ENCODE measurements around the gene HPDL. TPM values are rescaled to one million over a fixed set of nuclear protein-coding genes. Genes with fewer than 3 reads are reported as not detected.

HPDL gene
- total RNA-seq, 4 donors from 2014 or later, result 0.88 to 24.8 (median 7.9) TPM

- no peaks in the 10 kb centered on the region for H3K36me3 ChIP-seq
- no peaks in the 10 kb centered on the region for H3K27me3 ChIP-seq
- no peak overlapping the region for H3K27ac ChIP-seq
- no peak overlapping the region for H3K4me3 ChIP-seq
- H3K9me3 ChIP-seq, result no peaks in the 10 kb centered on the region
- TF ChIP-seq, protein P1, sequence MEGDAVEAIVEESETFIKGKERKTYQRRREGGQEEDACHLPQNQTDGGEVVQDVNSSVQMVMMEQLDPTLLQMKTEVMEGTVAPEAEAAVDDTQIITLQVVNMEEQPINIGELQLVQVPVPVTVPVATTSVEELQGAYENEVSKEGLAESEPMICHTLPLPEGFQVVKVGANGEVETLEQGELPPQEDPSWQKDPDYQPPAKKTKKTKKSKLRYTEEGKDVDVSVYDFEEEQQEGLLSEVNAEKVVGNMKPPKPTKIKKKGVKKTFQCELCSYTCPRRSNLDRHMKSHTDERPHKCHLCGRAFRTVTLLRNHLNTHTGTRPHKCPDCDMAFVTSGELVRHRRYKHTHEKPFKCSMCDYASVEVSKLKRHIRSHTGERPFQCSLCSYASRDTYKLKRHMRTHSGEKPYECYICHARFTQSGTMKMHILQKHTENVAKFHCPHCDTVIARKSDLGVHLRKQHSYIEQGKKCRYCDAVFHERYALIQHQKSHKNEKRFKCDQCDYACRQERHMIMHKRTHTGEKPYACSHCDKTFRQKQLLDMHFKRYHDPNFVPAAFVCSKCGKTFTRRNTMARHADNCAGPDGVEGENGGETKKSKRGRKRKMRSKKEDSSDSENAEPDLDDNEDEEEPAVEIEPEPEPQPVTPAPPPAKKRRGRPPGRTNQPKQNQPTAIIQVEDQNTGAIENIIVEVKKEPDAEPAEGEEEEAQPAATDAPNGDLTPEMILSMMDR (IDR thresholded peaks at IDR 0.05), result no peak
- no peak for TF ChIP-seq POLR2A (IDR thresholded peaks at IDR 0.05)
- no peak for DNase-seq
- H3K4me1 ChIP-seq, result peaks cover 0 to 17% (median 0%) of the 10 kb centered on the region in 4 donors
Observed at GRCh38 chr1:45365051-45365450, 38.4 kb downstream of the HPDL start.

DNA sequence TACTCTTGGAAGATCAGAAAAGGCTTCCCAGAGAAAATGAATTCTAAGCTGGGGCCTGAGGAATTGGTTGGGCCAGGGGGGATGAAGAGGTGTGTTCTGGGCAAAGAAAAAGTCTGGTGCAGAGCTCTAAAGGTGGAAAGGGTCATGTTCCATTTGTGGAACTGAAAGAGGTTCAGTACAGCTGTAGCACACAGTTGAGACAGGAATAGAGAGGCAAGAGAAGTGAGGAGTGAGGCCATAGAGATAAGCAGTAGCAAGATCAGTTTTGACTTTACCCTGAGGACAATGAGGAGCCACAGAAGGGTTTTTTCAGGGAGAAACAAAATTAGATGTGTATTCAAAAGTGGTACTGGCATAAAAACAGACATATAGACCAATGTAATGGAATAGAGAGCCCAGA lies 43.9 kb downstream of the HPDL start:
- DNase-seq, result no peak
- TF ChIP-seq, protein P1 (IDR thresholded peaks at IDR 0.05), result no peak
- TF ChIP-seq POLR2A (IDR thresholded peaks at IDR 0.05), result no peak
- Histone ChIP-seq H3K27ac (no peak overlapping the region), H3K4me3 (no peak overlapping the region), H3K36me3 (no peaks in the 10 kb centered on the region), H3K9me3 (no peaks in the 10 kb centered on the region), H3K4me1 (no peaks in the 10 kb centered on the region), H3K27me3 (no peaks in the 10 kb centered on the region)

- no peaks in the 10 kb centered on the region for H3K36me3 ChIP-seq
- H3K4me1 ChIP-seq, result no peaks in the 10 kb centered on the region
- no peaks in the 10 kb centered on the region for H3K9me3 ChIP-seq
- H3K27ac ChIP-seq, result no peak overlapping the region
- TF ChIP-seq POLR2A (IDR thresholded peaks at IDR 0.05), result no peak
- TF ChIP-seq, protein P1 (IDR thresholded peaks at IDR 0.05), result no peak
- H3K27me3 ChIP-seq, result no peaks in the 10 kb centered on the region
- H3K4me3 ChIP-seq, result no peak overlapping the region
- no peak for DNase-seq
Observed at GRCh38 chr1:45373573-45373972, 46.9 kb downstream of the HPDL start.

DNA sequence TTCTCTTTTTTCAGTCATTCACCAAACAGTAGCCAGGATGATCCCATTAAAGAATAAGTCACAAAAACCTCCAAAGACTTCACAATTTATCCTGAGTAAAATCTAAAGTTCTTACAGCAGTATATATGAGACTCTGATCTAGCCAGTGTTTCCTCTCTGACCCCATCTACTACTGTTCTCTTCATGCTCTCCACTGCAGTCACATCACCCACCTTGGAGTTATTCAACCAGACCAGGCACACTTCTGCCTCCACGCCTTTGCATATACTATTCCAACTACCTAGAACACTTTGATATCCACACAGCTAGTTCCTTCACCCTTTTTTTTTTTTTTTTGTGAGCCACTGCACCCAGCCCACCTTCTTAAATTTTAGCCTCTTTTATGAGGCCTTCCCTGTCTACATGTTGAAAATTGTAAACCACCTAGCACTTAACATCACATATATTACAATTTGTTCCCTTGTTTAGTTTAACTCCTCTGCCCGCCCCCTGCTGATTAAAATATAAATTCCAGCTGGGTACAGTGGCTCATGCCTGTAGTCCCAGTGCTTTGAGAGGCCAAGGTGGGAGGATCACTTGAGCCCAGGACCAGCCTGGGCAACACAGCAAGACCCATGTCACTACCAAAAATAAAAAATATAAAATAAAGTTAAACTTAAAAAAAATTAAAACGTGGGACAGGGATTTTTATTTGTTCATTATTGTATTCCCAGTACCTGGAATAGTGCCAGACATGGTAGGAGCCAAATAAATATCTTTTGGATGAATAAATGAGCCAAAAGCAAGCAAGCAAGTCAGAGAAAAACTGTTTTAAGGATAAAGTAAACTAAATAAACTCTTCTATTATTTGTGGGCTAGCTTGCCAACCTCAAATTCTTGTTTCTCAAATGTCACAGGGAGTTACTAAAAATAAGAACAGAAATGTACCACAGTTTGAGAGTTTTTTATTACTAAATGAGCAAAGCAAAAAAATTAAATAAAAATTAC lies 48.7 kb downstream of the HPDL start:
- DNase-seq, result no peak
- Histone ChIP-seq H3K4me3 (no peak overlapping the region), H3K9me3 (no peaks in the 10 kb centered on the region), H3K4me1 (no peaks in the 10 kb centered on the region), H3K27ac (no peak overlapping the region), H3K36me3 (no peaks in the 10 kb centered on the region), H3K27me3 (no peaks in the 10 kb centered on the region)
- TF ChIP-seq POLR2A (IDR thresholded peaks at IDR 0.05), result no peak
- TF ChIP-seq, protein P1 (IDR thresholded peaks at IDR 0.05), result no peak

DNA sequence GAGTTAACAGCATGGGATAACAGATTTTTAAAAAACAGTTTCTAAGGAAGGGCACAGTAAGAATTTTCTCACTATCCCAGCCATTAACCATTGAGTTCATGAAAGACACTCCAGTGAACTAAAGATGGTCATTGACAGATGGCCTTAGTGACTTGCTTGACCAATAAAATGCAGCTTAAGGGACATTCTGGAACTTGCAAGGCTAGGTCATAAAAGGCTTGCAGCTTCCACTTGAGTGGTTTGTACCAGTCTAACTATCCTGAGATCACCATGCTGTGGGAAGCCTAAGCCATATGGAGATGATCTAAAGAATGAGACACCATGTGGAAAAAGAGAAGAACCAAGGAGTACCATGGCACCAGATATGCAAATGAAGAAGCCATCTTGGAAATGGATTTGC lies 51.5 kb downstream of the HPDL start:
- Histone ChIP-seq H3K27ac (no peak overlapping the region), H3K36me3 (no peaks in the 10 kb centered on the region), H3K4me1 (no peaks in the 10 kb centered on the region), H3K4me3 (no peak overlapping the region), H3K27me3 (no peaks in the 10 kb centered on the region), H3K9me3 (no peaks in the 10 kb centered on the region)
- no peak for TF ChIP-seq POLR2A (IDR thresholded peaks at IDR 0.05)
- no peak for DNase-seq

Other genes starting within 250 kb of the HPDL start
- 10 to 100 TPM in 3 of 4 donors, 1 to 10 TPM in 1; 8.3 to 16.5 (median 13.4) TPM for gene ZSWIM5, start 120.3 kb upstream of the HPDL start, total RNA-seq
- 10 to 100 TPM in 2 of 4 donors, 1 to 10 TPM in 2; 8.8 to 16.4 (median 11.3) TPM for gene TOE1, start 13.3 kb downstream of the HPDL start, total RNA-seq
- gene MUTYH, start 13.5 kb downstream of the HPDL start, total RNA-seq, result 10 to 100 TPM; 28.1 to 73.1 (median 50.7) TPM
- gene TESK2, start 164.3 kb downstream of the HPDL start, total RNA-seq, result 10 to 100 TPM; 16.5 to 30.5 (median 23.2) TPM
- gene CCDC163, start 173.2 kb downstream of the HPDL start, total RNA-seq, result 1 to 10 TPM in 2 of 4 donors, under 1 TPM in 1, not detected in 1; 0.94 to 3.7 (median 1.7) TPM
- gene MMACHC, start 173.4 kb downstream of the HPDL start, total RNA-seq, result 1 to 10 TPM; 2.5 to 5.1 (median 3.4) TPM
- gene PRDX1, start 195.0 kb downstream of the HPDL start, total RNA-seq, result 100 to 1,000 TPM; 214 to 501 (median 292) TPM
- gene AKR1A1, start 223.9 kb downstream of the HPDL start, total RNA-seq, result 100 to 1,000 TPM; 161 to 305 (median 201) TPM

All from Peyer's patch (tissue), 4 donors.